RWPE2 (cell line): Measurements from ENCODE around the gene CAMK2G.
A peak's percentile ranks its signal among the peaks of the same experiment; 100 is the strongest.

Experiments
- ATAC-seq: fragments of 200-7000 bp; cut with Tn5 transposase; 3 replicates; pipeline ENCODE4 v1.9.1; 2021; ENCODE audit warnings: low read depth
- DNase-seq: peaks from one replicate; pipeline ENCODE4 v3.0.0-alpha.2; 2020; ENCODE audit warnings: low spot score
- H3K27ac ChIP-seq: fragments of 450-650 bp; 2 replicates; pipeline ENCODE4 v1.5.1; 2017; ENCODE audit warnings: mild to moderate bottlenecking; ENCODE audit not compliant: poor library complexity, severe bottlenecking
- H3K27me3 ChIP-seq: fragments of 250-450 bp; sonication (Bioruptor Pico); 2 replicates; pipeline ENCODE4 v1.5.1; 2021; ENCODE audit warnings: mild to moderate bottlenecking, moderate library complexity; ENCODE audit not compliant: insufficient read depth, poor library complexity, severe bottlenecking
- H3K36me3 ChIP-seq: fragments of 250-450 bp; sonication (Bioruptor Pico); 2 replicates; pipeline ENCODE4 v1.5.1; 2020; ENCODE audit warnings: low read depth, mild to moderate bottlenecking, moderate library complexity
- H3K4me1 ChIP-seq: fragments of 250-450 bp; sonication (Bioruptor Pico); 2 replicates; pipeline ENCODE4 v1.5.1; 2021; ENCODE audit warnings: mild to moderate bottlenecking, moderate library complexity; ENCODE audit not compliant: insufficient read depth, poor library complexity, severe bottlenecking
- H3K4me3 ChIP-seq: fragments of 250-450 bp; sonication (Bioruptor Pico); 2 replicates; pipeline ENCODE4 v1.5.1; 2021; ENCODE audit warnings: mild to moderate bottlenecking, moderate library complexity; ENCODE audit not compliant: severe bottlenecking
- H3K9me3 ChIP-seq: fragments of 250-450 bp; sonication (Bioruptor Pico); 2 replicates; pipeline ENCODE4 v1.5.1; 2021; ENCODE audit warnings: mild to moderate bottlenecking, moderate library complexity; ENCODE audit not compliant: severe bottlenecking
- TF ChIP-seq, protein P1 (sequence below): fragments of 450-650 bp; IDR thresholded peaks from one replicate; pipeline ENCODE4 v1.5.1; 2017; ENCODE audit warnings: mild to moderate bottlenecking, moderate library complexity; ENCODE audit not compliant: poor library complexity, severe bottlenecking

Gene CAMK2G

DNA sequence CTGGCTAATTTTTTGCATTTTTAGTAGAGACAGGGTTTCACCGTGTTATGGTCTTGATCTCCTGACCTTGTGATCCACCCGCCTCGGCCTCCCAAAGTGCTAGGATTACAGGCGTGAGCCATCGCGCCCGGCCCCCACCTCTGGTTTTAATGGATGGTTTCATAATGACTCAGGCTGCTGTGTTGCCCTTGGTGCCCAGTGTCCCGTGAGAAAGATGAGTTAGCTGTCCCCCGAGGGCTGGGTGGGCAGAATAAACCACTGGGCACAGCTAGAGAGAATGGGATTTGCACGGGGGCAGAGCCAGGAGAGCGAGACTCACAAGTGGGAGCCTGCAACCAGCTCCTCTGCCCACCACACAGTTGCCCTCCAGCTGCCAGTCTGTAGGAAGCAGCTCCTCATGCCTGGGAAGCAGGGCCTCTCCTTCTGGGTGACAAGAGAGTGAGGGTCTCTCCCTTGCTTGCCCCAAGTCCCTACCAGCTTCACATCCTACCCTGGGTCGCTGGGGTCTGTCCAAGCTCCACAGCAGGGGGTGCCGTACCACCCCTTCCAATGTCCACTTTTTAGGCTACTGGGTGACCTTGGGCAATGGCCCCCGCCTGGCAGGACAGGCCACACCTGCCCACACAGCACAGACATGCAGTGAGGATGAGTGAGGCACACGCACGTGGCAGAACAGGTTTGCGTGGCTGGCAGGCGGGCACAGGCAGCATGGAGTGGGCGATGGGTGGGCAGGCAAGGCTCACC is 46.8 kb downstream of the CAMK2G start:
- peak overlapping the region; percentile 33 for H3K27ac ChIP-seq

DNA sequence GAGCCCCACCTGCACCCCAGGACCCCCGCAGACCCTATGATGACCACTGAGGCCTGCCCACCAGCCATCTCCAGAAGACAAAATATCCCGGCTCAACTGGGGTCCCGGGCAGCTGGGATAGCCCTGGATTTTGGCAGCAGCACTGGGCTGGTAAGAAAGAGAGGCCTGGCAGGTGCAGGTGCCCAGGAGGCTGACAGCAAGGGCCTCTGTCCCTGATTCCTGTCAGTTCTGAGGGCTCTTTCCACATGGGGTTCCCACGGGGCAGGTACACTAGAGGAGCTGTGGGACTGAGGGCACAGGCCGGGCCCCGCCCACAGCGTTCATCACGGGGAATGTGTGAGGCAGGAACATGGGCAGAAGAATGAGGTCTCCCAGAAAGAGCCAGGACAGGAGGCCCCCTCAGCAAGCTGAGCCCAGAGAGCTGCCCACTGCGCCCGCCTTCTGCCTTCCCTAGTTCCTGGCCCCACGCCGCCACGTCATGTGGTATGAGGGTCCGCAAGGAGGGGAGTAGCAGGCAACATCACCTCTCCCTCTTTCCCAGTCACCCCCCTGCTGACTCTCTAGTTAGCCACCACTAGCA is 50.1 kb downstream of the CAMK2G start:
- TF ChIP-seq, protein P1, sequence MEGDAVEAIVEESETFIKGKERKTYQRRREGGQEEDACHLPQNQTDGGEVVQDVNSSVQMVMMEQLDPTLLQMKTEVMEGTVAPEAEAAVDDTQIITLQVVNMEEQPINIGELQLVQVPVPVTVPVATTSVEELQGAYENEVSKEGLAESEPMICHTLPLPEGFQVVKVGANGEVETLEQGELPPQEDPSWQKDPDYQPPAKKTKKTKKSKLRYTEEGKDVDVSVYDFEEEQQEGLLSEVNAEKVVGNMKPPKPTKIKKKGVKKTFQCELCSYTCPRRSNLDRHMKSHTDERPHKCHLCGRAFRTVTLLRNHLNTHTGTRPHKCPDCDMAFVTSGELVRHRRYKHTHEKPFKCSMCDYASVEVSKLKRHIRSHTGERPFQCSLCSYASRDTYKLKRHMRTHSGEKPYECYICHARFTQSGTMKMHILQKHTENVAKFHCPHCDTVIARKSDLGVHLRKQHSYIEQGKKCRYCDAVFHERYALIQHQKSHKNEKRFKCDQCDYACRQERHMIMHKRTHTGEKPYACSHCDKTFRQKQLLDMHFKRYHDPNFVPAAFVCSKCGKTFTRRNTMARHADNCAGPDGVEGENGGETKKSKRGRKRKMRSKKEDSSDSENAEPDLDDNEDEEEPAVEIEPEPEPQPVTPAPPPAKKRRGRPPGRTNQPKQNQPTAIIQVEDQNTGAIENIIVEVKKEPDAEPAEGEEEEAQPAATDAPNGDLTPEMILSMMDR: no peak
- H3K36me3 ChIP-seq: peaks cover 21% of the 10 kb centered on the region
- ATAC-seq: no peak

More for the DNA sequence above, 46.8 kb downstream of the CAMK2G start:
- peak; percentile 82 for DNase-seq
- peaks cover 14% of the 10 kb centered on the region for H3K36me3 ChIP-seq
- peaks cover 11% of the 10 kb centered on the region for H3K4me1 ChIP-seq
- H3K4me3 ChIP-seq: no peak overlapping the region
- H3K27me3 ChIP-seq: no peaks in the 10 kb centered on the region
- H3K9me3 ChIP-seq: no peaks in the 10 kb centered on the region
- TF ChIP-seq, protein P1: no peak
- peak; percentile 93 for ATAC-seq

DNA sequence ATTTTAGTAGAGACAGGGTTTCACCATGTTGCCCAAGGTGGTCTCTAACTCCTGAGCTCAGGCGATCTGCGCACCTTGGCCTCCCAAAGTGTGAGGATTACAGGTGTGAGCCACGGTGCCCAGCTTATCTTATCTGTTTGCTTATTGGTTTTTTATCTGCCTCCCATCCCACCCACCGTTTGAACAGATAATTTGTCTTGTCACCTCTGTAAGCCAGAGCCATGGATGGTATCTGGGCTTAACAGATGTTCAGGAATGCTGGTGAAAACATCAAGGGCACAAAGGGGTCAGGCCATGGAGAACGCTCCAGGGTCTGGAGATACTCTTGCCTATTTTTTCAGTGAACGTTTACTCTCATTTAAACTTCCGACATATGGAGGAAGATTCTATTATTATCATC is 51.0 kb downstream of the CAMK2G start:
- peaks cover 17% of the 10 kb centered on the region for H3K36me3 ChIP-seq
- H3K4me3 ChIP-seq: no peak overlapping the region
- H3K27me3 ChIP-seq: no peaks in the 10 kb centered on the region
- DNase-seq (no peak), ATAC-seq (no peak)
- TF ChIP-seq, protein P1: no peak
- H3K4me1 ChIP-seq: peaks cover 22% of the 10 kb centered on the region
- no peaks in the 10 kb centered on the region for H3K9me3 ChIP-seq
- no peak overlapping the region for H3K27ac ChIP-seq

More for the DNA sequence above, 50.1 kb downstream of the CAMK2G start:
- Histone ChIP-seq H3K4me3 (no peak overlapping the region), H3K27ac (no peak overlapping the region), H3K9me3 (no peaks in the 10 kb centered on the region), H3K27me3 (no peaks in the 10 kb centered on the region), H3K4me1 (peaks cover 21% of the 10 kb centered on the region)
- no peak for DNase-seq

DNA sequence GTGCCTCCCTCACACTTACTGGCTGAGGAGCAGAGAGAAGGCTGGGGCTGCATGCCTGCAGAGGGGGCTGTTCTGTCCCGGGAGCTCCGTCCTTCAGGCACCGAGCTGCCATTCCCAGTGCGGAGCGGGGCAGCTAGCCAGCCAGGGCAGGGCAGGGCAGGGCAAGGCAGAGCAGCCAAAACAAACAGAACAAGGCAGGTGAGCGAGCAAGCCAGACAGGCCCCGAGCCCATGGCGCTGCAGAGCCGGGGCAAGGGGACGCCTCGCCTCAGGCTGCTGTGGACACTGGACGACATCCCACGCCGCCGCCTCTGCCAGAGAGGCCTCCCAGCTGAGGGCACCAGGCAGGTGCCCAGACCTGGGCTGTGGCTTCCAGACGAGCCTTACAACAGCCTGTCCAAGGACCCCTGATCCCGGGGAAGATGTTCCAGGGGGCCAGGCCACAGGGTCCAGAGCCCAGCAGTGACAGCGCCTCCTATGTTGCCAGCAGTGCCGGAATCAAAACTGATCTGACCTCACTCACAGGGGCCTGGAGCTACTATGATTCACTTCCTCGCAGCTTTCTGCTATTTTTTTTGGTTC is 54.8 kb downstream of the CAMK2G start:
- no peak overlapping the region for H3K4me3 ChIP-seq
- H3K9me3 ChIP-seq: no peaks in the 10 kb centered on the region
- peaks cover 27% of the 10 kb centered on the region for H3K4me1 ChIP-seq
- TF ChIP-seq, protein P1: peak; percentile 52
- peak overlapping the region; percentile 84 for H3K27ac ChIP-seq
- DNase-seq (no peak), ATAC-seq (peak; percentile 74)
- H3K27me3 ChIP-seq: no peaks in the 10 kb centered on the region
- peaks cover 17% of the 10 kb centered on the region for H3K36me3 ChIP-seq

DNA sequence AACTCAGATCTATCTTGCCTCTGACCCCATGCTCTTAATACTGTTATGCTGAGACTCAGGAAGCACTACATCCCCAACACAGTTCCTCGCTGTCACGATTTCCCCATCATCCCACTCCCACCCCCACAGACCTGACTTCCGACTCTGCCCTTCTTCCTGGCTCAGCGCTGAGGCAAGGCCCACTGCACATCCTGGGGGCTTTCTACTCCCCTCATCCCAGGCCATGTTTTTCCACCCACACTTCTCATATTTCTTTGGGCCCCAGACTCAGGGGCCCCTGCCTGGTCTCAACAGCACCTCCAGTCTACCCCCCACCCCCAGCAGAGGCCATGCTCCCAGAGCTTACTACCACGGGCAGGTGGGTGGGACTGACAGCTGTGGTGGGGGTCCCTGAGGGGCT is 55.3 kb downstream of the CAMK2G start:
- Histone ChIP-seq H3K4me3 (no peak overlapping the region), H3K9me3 (no peaks in the 10 kb centered on the region), H3K4me1 (peaks cover 27% of the 10 kb centered on the region), H3K27ac (peak overlapping the region; percentile 84), H3K27me3 (no peaks in the 10 kb centered on the region), H3K36me3 (peaks cover 17% of the 10 kb centered on the region)
- TF ChIP-seq, protein P1: no peak
- ATAC-seq: no peak
- DNase-seq: no peak
